HepG2 (cell line): ENCODE results near the gene CCDC87. TPM values are rescaled to one million over a fixed set of nuclear protein-coding genes. Genes with fewer than 3 reads are reported as not detected.

Experiments
- AKNA ChIP-seq: sonication (generic); formaldehyde crosslinking; IDR thresholded peaks from 2 replicates; pipeline ENCODE4 v1.4.0; 2020; ENCODE audit warnings: missing genetic modification reagents, borderline replicate concordance
- BCL3 ChIP-seq: sonication (generic); formaldehyde crosslinking; IDR thresholded peaks from 2 replicates; pipeline ENCODE4 v1.5.1; 2020; ENCODE audit warnings: mild to moderate bottlenecking, missing genetic modification reagents, moderate library complexity
- CREB1 ChIP-seq, 2 experiments: fragments of 450-650 bp in 1 of 2; IDR thresholded peaks; 2 replicates each; pipeline ENCODE4 v1.6.1; 2016 to 2017; ENCODE audit warnings: control low read depth in 1 of 2, mild to moderate bottlenecking in 1 of 2, missing compliant biosample characterization in 1 of 2, missing genetic modification characterization in 1 of 2
- CSRNP2 ChIP-seq: sonication (generic); formaldehyde crosslinking; conservative IDR thresholded peaks from 2 replicates; pipeline ENCODE4 v1.8.0; 2022; ENCODE audit warnings: low read depth, missing genetic modification reagents
- ETS1 ChIP-seq: sonication (generic); formaldehyde crosslinking; IDR thresholded peaks from 2 replicates; pipeline ENCODE4 v1.4.0; 2020; ENCODE audit warnings: missing genetic modification reagents
- GATAD2A ChIP-seq: IDR thresholded peaks from 2 replicates; pipeline ENCODE4 v1.6.1; 2016
- HCFC1 ChIP-seq: fragments of 150-350 bp; IDR thresholded peaks from 2 replicates; pipeline ENCODE4 v1.6.1; 2014; ENCODE audit warnings: low read depth, low read length
- HOXA3 ChIP-seq: sonication (generic); formaldehyde crosslinking; IDR thresholded peaks from 2 replicates; pipeline ENCODE4 v1.5.0; 2020; ENCODE audit warnings: missing genetic modification reagents
- IRX3 ChIP-seq: sonication (generic); formaldehyde crosslinking; IDR thresholded peaks from 2 replicates; pipeline ENCODE4 v1.8.1; 2023; ENCODE audit warnings: mild to moderate bottlenecking, low read depth, missing genetic modification reagents, borderline replicate concordance
- POLR2A ChIP-seq, 2 experiments: IDR thresholded peaks; 2 replicates each; pipeline ENCODE4 v1.6.1; 2011; ENCODE audit warnings: low read depth in 2 of 2, low read length in 2 of 2, mild to moderate bottlenecking in 1 of 2, moderate library complexity in 1 of 2; ENCODE audit not compliant: insufficient read depth in 1 of 2
- POLR2AphosphoS5 ChIP-seq: IDR thresholded peaks from 2 replicates; pipeline ENCODE4 v1.6.1; 2012; ENCODE audit warnings: low read depth, low read length
- RARA ChIP-seq: IDR thresholded peaks from 2 replicates; pipeline ENCODE4 v1.6.1; 2016; ENCODE audit warnings: missing genetic modification reagents, missing compliant biosample characterization
- RCOR2 ChIP-seq: IDR thresholded peaks from 2 replicates; pipeline ENCODE4 v1.6.1; 2016; ENCODE audit warnings: missing biosample characterization, missing genetic modification reagents
- SCMH1 ChIP-seq: sonication (generic); formaldehyde crosslinking; IDR thresholded peaks from 2 replicates; pipeline ENCODE4 v1.9.0; 2021; ENCODE audit warnings: missing genetic modification reagents, mild to moderate bottlenecking, borderline replicate concordance
- SP5 ChIP-seq: IDR thresholded peaks from 2 replicates; pipeline ENCODE4 v1.6.1; 2016; ENCODE audit warnings: low read depth, borderline replicate concordance
- STAT5B ChIP-seq: sonication (generic); formaldehyde crosslinking; IDR thresholded peaks from 2 replicates; pipeline ENCODE4 v1.4.0; 2020; ENCODE audit warnings: missing genetic modification reagents
- TBX3 ChIP-seq: fragments of 450-650 bp; IDR thresholded peaks from 2 replicates; pipeline ENCODE4 v1.6.1; 2017; ENCODE audit warnings: antibody characterized with exemption, mild to moderate bottlenecking, inconsistent platforms, borderline replicate concordance
- ZNF101 ChIP-seq: sonication (generic); formaldehyde crosslinking; IDR thresholded peaks from 2 replicates; pipeline ENCODE4 v1.4.0; 2020; ENCODE audit warnings: mild to moderate bottlenecking, low read depth, missing genetic modification reagents, borderline replicate concordance
- ZNF329 ChIP-seq: sonication (generic); formaldehyde crosslinking; IDR thresholded peaks from 2 replicates; pipeline ENCODE4 v1.9.0; 2021; ENCODE audit warnings: low read depth, mild to moderate bottlenecking, missing genetic modification reagents
- ZNF614 ChIP-seq: IDR thresholded peaks from 2 replicates; pipeline ENCODE4 v1.6.1; 2018; ENCODE audit warnings: missing biosample characterization, missing genetic modification reagents, inconsistent platforms, borderline replicate concordance
- ZNF777 ChIP-seq: sonication (generic); formaldehyde crosslinking; IDR thresholded peaks from 2 replicates; pipeline ENCODE4 v1.4.0; 2020; ENCODE audit warnings: missing genetic modification reagents
- polyA plus RNA-seq, 8 experiments: library from polyadenylated mRNA; depleted of rRNA in 3 of 8; stranded (reverse) in 7 of 8; unstranded in 1 of 8; fragments of >200 nt; fragmentation: Illumina TruSeq in 4 of 8; extraction: Trizol in 4 of 8; gene quantifications; 2 replicates each; pipeline versions ENCODE4 v1.2.1 to v1.2.3, GENCODE V29; 2011 to 2016; ENCODE audit warnings: low read depth in 4 of 8, missing spikeins in 1 of 8, mixed read lengths in 1 of 8; ENCODE audit not compliant: insufficient read depth in 1 of 8
- total RNA-seq, 5 experiments: library from RNA; depleted of rRNA; stranded (reverse); fragments of >200 nt; fragmentation: Illumina TruSeq; extraction: Trizol; gene quantifications; 2 replicates each; pipeline ENCODE4 v1.2.3, GENCODE V29; 2016; ENCODE audit warnings: low read depth in 1 of 5

The CCDC87 gene
- total and polyA plus RNA-seq, 2 of the 13 experiments (the other 11 are each of a cell fraction or from before 2014, with no cell fraction given) = 0.05 to 0.42 TPM

- TF ChIP-seq AKNA (CRISPR knock-in tag) (no peak; the same call in 1 of the 2 replicates), RCOR2 (CRISPR knock-in tag) (peak; percentile 85), ZNF614 (CRISPR knock-in tag) (peak; percentile 74; the same call in 1 of the 2 replicates), CREB1 (IDR thresholded peaks at IDR 0.05) (peak; percentile 38; the same call in 1 of the 2 replicates), CREB1 (CRISPR knock-in tag; IDR thresholded peaks at IDR 0.05) (peak; percentile 53), CSRNP2 (CRISPR knock-in tag) (no peak), HCFC1 (no peak), ZNF329 (CRISPR knock-in tag) (no peak; the same call in 1 of the 2 replicates), GATAD2A (CRISPR knock-in tag) (peak; percentile 61), ETS1 (CRISPR knock-in tag) (no peak), ZNF101 (no peak), TBX3 (no peak), RARA (CRISPR knock-in tag) (peak; percentile 32; the same call in 1 of the 2 replicates), IRX3 (0 out of 2 replicates have a peak, but pooled peaks have one; percentile 85), ZNF777 (peak; percentile 99), SP5 (CRISPR knock-in tag) (peak; percentile 7; the same call in 1 of the 2 replicates), POLR2A (IDR thresholded peaks at IDR 0.05; ENCODE audit: insufficient read depth in 1 of 2, low read depth in 2 of 2, low read length in 2 of 2) (peak; percentile 89 to 99), POLR2AphosphoS5 (peak; percentile 98), STAT5B (0 out of 2 replicates have a peak, but pooled peaks have one; percentile 22), HOXA3 (CRISPR knock-in tag) (peak; percentile 88), SCMH1 (CRISPR knock-in tag) (no peak), BCL3 (CRISPR knock-in tag) (no peak)
These were observed at the start of gene CCDC87, which contains the start of gene CCS (continued) for GRCh38 chr11:66592457-66593302.
